ENCODE results near the gene SPAG17. TPM values are rescaled to one million over a fixed set of nuclear protein-coding genes. Genes with fewer than 3 reads are reported as not detected.

The SPAG17 gene
- total RNA-seq, 6 experiments from 2014 or later: not detected

DNA sequence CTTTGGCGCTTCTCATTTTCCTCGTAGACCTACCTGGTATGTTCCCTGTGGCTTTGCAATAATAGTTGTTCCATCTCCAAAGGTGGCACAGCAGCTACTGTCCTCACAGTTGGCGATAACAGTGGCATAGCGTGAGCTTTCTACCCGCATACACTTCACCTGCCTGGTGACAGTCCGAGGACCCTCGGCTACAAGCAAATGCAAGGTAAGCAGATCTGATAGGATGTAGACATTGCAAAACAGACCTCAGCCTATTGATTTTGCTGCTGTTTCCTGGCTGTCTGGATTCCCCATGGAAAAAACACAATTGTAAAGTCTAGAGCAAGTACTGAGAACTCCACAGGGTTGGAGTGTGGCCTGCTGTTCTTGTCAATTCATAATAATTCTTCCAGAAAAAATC is 177.0 kb downstream of the SPAG17 start:
- no peaks in the 10 kb centered on the region for H3K4me1 Mint-ChIP-seq (ENCODE audit: low read depth)

DNA sequence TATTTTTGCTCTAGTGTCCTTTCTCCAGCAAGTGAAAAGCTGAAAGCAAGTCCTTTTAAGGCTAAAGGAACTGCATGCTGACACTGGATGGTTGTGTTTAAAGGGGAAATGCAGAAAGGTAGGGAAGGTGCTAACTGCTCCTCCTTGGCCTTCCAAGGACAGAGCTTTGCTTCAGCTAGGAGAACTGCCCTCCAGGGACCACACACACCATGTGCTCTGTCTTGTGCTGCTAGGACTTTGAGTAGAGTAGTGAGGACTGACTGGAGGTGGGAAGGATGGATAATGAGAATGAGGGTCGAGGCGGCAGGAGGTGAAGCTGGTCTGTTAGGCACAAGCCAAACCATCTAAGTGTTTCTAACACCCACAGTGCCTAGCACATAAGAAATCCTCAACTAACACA is 177.6 kb downstream of the SPAG17 start:
- H3K27me3 Mint-ChIP-seq (ENCODE audit: insufficient read depth): peaks cover 2% of the 10 kb centered on the region
- no peaks in the 10 kb centered on the region for H3K36me3 Mint-ChIP-seq (ENCODE audit: low read depth)
- DNase-seq: no peak
- H3K27ac Mint-ChIP-seq: no peak overlapping the region
- H3K9me3 Mint-ChIP-seq: no peaks in the 10 kb centered on the region
- H3K4me1 Mint-ChIP-seq (ENCODE audit: low read depth): no peaks in the 10 kb centered on the region
- TF ChIP-seq, protein P1, sequence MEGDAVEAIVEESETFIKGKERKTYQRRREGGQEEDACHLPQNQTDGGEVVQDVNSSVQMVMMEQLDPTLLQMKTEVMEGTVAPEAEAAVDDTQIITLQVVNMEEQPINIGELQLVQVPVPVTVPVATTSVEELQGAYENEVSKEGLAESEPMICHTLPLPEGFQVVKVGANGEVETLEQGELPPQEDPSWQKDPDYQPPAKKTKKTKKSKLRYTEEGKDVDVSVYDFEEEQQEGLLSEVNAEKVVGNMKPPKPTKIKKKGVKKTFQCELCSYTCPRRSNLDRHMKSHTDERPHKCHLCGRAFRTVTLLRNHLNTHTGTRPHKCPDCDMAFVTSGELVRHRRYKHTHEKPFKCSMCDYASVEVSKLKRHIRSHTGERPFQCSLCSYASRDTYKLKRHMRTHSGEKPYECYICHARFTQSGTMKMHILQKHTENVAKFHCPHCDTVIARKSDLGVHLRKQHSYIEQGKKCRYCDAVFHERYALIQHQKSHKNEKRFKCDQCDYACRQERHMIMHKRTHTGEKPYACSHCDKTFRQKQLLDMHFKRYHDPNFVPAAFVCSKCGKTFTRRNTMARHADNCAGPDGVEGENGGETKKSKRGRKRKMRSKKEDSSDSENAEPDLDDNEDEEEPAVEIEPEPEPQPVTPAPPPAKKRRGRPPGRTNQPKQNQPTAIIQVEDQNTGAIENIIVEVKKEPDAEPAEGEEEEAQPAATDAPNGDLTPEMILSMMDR (IDR thresholded peaks at IDR 0.05): no peak
- no peak overlapping the region for H3K4me3 Mint-ChIP-seq

More for the DNA sequence above, 177.0 kb downstream of the SPAG17 start:
- Mint-ChIP-seq H3K4me3 (no peak overlapping the region), H3K27me3 (ENCODE audit: insufficient read depth) (peaks cover 2% of the 10 kb centered on the region), H3K36me3 (ENCODE audit: low read depth) (no peaks in the 10 kb centered on the region), H3K27ac (no peak overlapping the region), H3K9me3 (no peaks in the 10 kb centered on the region)
- DNase-seq: no peak
- TF ChIP-seq, protein P1 (IDR thresholded peaks at IDR 0.05): no peak

- Mint-ChIP-seq H3K27me3 (ENCODE audit: insufficient read depth) (peaks cover 4% of the 10 kb centered on the region), H3K9me3 (no peaks in the 10 kb centered on the region), H3K36me3 (ENCODE audit: low read depth) (no peaks in the 10 kb centered on the region), H3K27ac (no peak overlapping the region), H3K4me3 (no peak overlapping the region), H3K4me1 (ENCODE audit: low read depth) (no peaks in the 10 kb centered on the region)
- no peak for DNase-seq
- TF ChIP-seq, protein P1 (IDR thresholded peaks at IDR 0.05): no peak
These were observed 180.7 kb downstream of the SPAG17 start for GRCh38 chr1:118004312-118004711.

DNA sequence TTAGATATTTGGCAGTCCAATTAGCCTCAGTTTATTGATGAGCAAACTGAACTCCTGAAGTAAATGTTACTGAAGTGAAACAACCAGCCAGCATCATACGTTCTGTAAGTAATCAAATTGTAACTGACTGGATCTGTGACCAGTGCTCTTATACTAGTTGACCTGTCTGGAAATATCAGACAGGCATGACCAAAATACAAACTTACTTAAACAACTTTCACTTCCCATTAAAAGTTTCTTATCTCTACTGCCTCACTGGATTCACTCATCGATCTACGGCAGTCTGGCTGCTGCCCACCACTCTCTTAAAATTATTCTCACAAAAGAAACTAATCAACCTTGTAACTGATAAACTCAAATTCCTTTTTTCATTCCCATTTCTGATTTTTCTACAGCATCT is 199.1 kb downstream of the SPAG17 start:
- no peak for DNase-seq
- no peak overlapping the region for H3K4me3 Mint-ChIP-seq

DNA sequence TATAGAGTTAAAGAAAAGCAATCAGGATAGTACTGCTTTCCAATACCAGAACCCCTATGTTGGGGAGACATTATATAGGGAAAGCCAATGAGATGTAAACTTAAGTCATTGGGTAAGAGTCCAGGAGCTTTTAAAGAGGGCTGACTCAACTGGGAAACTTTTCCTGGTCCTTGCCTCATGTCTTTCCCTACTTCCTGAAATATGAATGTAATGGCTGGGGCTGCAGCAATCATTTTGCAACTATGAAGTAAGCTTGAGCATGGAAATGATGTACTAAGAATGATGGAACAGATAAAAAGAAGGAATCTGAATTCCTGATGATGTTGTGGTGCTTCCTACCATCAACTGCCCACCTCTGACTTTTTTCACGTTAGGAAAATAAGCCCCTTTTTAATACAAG is 199.8 kb downstream of the SPAG17 start:
- Mint-ChIP-seq H3K27ac (no peak overlapping the region), H3K4me3 (no peak overlapping the region), H3K4me1 (ENCODE audit: low read depth) (no peaks in the 10 kb centered on the region), H3K36me3 (ENCODE audit: low read depth) (no peaks in the 10 kb centered on the region), H3K27me3 (ENCODE audit: insufficient read depth) (peaks cover 17% of the 10 kb centered on the region), H3K9me3 (no peaks in the 10 kb centered on the region)
- DNase-seq: no peak
- TF ChIP-seq, protein P1 (IDR thresholded peaks at IDR 0.05): no peak

More for the DNA sequence above, 199.1 kb downstream of the SPAG17 start:
- Mint-ChIP-seq H3K36me3 (ENCODE audit: low read depth) (no peaks in the 10 kb centered on the region), H3K27me3 (ENCODE audit: insufficient read depth) (peaks cover 17% of the 10 kb centered on the region), H3K4me1 (ENCODE audit: low read depth) (no peaks in the 10 kb centered on the region), H3K27ac (no peak overlapping the region), H3K9me3 (no peaks in the 10 kb centered on the region)
- TF ChIP-seq, protein P1 (IDR thresholded peaks at IDR 0.05): no peak
